Stimulated activated effector memory CD8-positive, alpha-beta T cell treated with anti-CD3 and anti-CD28 coated beads, Interleukin-12 subunit alpha, Interleukin-12 subunit beta, amount 100 ng/mL, for 72 hours (primary cell): Measurements from ENCODE around the gene SEMA4D.

ENCODE experiments used
- ATAC-seq: fragments of 150-1000 bp; cut with Tn5 transposase; 2 replicates; pipeline ENCODE4 v1.10.0; 2021
- DNase-seq, 2 donors: peaks; one replicate each; pipeline ENCODE4 v3.0.0; 2021 to 2022; ENCODE audit warnings: low spot score in 2 of 2
- H3K27ac Mint-ChIP-seq: one replicate; pipeline ENCODE4 v1.8.0; 2022; ENCODE audit warnings: mild to moderate bottlenecking, mixed read lengths
- H3K36me3 Mint-ChIP-seq: one replicate; pipeline ENCODE4 v1.8.0; 2022; ENCODE audit warnings: mild to moderate bottlenecking, mixed read lengths
- H3K4me1 Mint-ChIP-seq: one replicate; pipeline ENCODE4 v1.8.0; 2022; ENCODE audit warnings: mixed read lengths
- H3K4me3 Mint-ChIP-seq: one replicate; pipeline ENCODE4 v1.8.0; 2022; ENCODE audit warnings: mild to moderate bottlenecking, mixed read lengths
- H3K9me3 Mint-ChIP-seq: one replicate; pipeline ENCODE4 v1.8.0; 2022; ENCODE audit warnings: mixed read lengths

Gene SEMA4D

DNA sequence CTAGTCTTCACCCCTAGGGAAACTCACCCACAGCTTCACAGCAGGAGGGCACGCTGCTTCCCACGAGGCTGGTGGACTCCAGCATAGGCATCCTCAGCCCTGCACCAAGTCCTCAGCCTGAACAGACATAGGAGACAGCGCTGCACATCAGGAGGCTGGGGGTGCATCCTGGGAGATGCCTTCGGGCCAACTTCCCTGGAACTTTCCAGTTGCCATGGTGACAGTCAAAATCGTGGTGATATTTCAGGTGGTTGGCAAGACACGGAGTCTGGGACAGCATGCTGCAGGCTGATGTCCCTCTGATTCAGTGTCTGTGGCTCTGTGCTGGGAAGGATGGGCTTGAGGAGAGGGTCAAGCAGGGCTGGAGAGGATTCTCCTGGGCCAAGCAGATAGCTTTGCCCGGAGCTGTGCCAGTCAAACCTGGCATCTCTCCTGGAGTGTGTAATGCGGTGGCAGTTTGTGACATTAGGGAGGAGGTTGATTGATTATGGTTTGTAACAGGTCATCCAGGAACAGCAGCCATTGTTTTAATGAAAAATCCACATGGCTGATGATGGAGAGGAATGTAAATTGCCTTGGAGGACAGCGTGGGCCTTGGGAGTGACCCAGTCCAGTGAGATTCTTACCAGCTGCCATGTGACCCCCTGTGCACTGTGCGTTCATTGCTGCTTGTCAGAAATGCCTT lies 35.6 kb upstream of the SEMA4D start:
- Mint-ChIP-seq H3K27ac (peak overlapping the region; percentile 89), H3K9me3 (no peaks in the 10 kb centered on the region), H3K4me3 (no peak overlapping the region), H3K36me3 (no peaks in the 10 kb centered on the region), H3K4me1 (peaks cover 93% of the 10 kb centered on the region)
- ATAC-seq (no peak), DNase-seq (no peak)

- H3K27ac Mint-ChIP-seq = peak overlapping the region; percentile 89
- DNase-seq (no peak), ATAC-seq (no peak)
- H3K36me3 Mint-ChIP-seq = no peaks in the 10 kb centered on the region
- no peak overlapping the region for H3K4me3 Mint-ChIP-seq
- H3K9me3 Mint-ChIP-seq = no peaks in the 10 kb centered on the region
- peaks cover 93% of the 10 kb centered on the region for H3K4me1 Mint-ChIP-seq
Observed at GRCh38 chr9:89532944-89533343, 35.0 kb upstream of the SEMA4D start.

DNA sequence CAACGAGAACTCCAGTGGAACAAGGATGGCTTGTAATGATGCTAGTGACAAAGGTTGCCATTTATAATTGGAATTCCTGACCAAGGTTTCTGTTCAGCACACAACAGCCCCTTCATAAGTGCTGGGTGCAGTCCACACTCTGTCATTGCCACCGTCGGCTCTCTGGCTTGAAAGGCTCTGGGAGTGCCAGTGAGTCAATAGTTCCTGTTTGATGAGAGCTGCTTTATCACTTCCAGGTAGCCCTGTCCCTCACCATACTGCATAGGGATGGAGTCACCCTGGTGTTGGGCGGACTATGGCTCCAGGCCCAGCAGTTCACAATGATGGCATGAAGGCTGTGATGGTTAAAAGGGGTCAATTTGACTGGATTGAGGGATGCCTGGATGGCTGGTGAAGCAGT lies 34.6 kb upstream of the SEMA4D start:
- peak overlapping the region; percentile 89 for H3K27ac Mint-ChIP-seq
- peak; percentile 82 for ATAC-seq

DNA sequence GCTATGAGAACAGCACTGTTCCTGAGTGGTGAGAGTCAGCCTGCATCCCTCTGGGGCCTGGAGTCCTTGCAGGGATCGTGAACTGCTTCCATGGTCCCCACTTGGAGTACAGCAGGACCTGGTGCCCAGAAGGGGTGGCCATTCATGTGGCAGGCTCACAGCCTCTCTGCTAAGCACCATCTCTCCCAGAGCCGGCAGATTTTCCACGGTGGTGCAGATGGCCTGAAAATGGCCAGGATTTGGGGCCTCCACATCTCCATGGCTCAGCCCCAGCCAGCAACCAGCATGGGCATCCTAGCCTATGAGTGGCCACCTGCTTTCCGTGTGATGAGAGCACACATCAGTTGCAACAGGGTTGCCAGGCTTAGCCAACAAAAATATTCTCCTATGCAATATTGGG lies 33.9 kb upstream of the SEMA4D start:
- Mint-ChIP-seq H3K9me3 (no peaks in the 10 kb centered on the region), H3K4me3 (no peak overlapping the region), H3K4me1 (peaks cover 93% of the 10 kb centered on the region), H3K27ac (peak overlapping the region; percentile 89), H3K36me3 (no peaks in the 10 kb centered on the region)
- ATAC-seq = no peak
- DNase-seq = no peak

More for the DNA sequence above, 34.6 kb upstream of the SEMA4D start:
- Mint-ChIP-seq H3K4me1 (peaks cover 93% of the 10 kb centered on the region), H3K4me3 (no peak overlapping the region), H3K9me3 (no peaks in the 10 kb centered on the region), H3K36me3 (no peaks in the 10 kb centered on the region)
- DNase-seq = no peak

DNA sequence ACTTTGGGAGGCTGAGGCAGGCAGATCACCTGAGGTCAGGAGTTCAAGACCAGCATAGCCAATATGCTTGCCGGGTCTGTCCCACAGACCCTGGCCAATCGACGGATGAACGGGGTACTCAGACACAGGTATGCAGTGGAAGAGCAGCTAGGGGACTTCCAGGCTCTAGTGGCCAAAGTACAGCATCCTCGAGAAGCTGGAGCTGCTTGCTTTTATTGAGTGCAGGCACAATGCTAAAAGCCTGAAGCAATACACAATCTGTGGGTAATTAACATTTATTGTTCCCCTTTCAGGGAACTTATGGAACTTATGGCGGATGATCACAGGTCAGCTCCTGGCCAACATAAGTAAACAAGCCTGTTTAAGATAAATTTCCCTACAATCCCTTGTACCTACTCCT lies 32.8 kb upstream of the SEMA4D start:
- Mint-ChIP-seq H3K36me3 (no peaks in the 10 kb centered on the region), H3K27ac (no peak overlapping the region), H3K4me1 (peaks cover 94% of the 10 kb centered on the region), H3K9me3 (no peaks in the 10 kb centered on the region), H3K4me3 (no peak overlapping the region)
- ATAC-seq (no peak), DNase-seq (no peak)

DNA sequence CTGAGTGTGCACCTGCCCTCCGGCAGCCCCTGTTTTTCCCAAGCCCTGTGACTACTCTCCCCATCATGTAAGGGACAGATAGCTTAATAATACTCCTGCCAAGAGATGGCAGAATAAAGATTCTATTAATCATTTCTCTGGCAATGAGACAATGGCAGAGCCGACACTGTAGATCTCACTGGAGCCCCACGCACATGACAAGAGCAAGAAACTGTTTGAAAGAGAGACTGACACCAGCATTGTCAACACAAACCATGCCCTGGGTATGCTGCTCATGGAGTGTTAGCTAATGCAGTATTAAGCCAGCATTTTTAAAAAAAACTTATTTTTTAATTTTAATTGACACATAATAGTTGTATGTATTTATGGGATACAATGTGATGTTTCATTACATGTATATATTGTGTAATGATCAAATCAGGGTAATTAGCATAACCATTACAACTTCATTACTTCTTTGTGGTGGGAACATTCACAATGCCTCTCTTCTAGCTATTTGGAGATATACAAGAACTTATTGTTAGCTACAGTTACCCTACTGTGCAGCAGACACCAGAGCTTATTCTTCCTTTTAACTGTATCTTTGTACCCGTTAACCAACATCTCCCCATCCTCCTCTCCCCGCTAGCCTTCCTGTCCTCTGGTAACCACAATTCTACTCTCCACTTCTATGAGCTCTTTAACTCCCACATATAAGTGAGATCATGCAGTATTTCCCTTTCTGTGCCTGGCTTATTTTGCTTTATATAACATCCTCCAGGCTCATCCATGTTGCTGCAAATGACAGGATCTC lies 31.5 kb upstream of the SEMA4D start:
- ATAC-seq = peak; percentile 66
- H3K36me3 Mint-ChIP-seq = no peaks in the 10 kb centered on the region
- H3K9me3 Mint-ChIP-seq = no peaks in the 10 kb centered on the region
- no peak for DNase-seq
- H3K4me3 Mint-ChIP-seq = no peak overlapping the region
- H3K4me1 Mint-ChIP-seq = peaks cover 94% of the 10 kb centered on the region
- no peak overlapping the region for H3K27ac Mint-ChIP-seq

GRCh38 chr9:89528540-89528939 lies 30.6 kb upstream of the SEMA4D start:
- H3K36me3 Mint-ChIP-seq = no peaks in the 10 kb centered on the region
- H3K27ac Mint-ChIP-seq = no peak overlapping the region
- DNase-seq = no peak
- no peak overlapping the region for H3K4me3 Mint-ChIP-seq
- ATAC-seq = no peak
- no peaks in the 10 kb centered on the region for H3K9me3 Mint-ChIP-seq
- peaks cover 95% of the 10 kb centered on the region for H3K4me1 Mint-ChIP-seq

DNA sequence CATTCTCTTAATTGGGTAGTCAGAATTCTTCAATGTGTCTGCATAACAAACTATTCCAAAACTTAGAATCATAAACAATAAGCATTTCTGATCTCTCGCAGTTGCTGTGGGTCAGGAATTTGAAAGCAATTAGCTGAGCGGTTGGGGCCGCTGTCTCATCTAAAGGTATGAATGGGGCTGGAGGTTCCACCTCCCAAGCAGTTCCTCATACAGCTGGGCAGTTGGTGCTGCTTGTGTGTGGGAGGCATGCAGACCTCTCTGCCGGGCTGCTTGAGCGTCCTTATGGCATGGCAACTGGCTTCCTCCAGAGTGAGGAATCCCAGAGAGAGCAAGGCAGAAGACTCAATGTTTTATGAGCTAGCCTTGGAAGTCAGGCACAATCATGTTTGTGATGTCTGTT lies 30.2 kb upstream of the SEMA4D start:
- Mint-ChIP-seq H3K4me3 (no peak overlapping the region), H3K4me1 (peaks cover 95% of the 10 kb centered on the region), H3K36me3 (no peaks in the 10 kb centered on the region), H3K27ac (no peak overlapping the region), H3K9me3 (no peaks in the 10 kb centered on the region)
- DNase-seq (no peak), ATAC-seq (no peak)

DNA sequence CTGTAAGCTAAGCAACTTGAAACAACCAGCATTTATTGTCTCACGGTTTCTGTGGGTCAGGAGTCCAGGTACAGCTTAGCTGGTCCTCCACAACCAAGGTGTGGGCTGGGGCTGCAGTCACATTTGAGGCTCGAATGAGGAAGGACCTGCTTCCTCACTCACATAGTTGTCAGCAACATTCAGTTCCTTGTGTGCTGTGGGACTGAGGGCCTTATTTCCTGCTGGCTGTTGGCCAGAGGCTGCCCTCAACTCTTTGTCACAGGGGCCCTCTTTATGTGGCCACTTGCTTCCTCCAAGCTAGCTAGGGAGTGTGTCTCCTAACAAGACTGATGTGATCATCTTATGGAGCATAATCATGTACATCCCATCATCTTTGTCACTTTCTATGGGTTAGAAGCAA lies 29.2 kb upstream of the SEMA4D start:
- DNase-seq = no peak
- Mint-ChIP-seq H3K9me3 (no peaks in the 10 kb centered on the region), H3K4me1 (peaks cover 95% of the 10 kb centered on the region), H3K36me3 (no peaks in the 10 kb centered on the region), H3K27ac (peak overlapping the region; percentile 68), H3K4me3 (no peak overlapping the region)
- no peak for ATAC-seq

GRCh38 chr9:89526667-89527066 lies 28.8 kb upstream of the SEMA4D start:
- DNase-seq = no peak
- no peak overlapping the region for H3K4me3 Mint-ChIP-seq

DNA sequence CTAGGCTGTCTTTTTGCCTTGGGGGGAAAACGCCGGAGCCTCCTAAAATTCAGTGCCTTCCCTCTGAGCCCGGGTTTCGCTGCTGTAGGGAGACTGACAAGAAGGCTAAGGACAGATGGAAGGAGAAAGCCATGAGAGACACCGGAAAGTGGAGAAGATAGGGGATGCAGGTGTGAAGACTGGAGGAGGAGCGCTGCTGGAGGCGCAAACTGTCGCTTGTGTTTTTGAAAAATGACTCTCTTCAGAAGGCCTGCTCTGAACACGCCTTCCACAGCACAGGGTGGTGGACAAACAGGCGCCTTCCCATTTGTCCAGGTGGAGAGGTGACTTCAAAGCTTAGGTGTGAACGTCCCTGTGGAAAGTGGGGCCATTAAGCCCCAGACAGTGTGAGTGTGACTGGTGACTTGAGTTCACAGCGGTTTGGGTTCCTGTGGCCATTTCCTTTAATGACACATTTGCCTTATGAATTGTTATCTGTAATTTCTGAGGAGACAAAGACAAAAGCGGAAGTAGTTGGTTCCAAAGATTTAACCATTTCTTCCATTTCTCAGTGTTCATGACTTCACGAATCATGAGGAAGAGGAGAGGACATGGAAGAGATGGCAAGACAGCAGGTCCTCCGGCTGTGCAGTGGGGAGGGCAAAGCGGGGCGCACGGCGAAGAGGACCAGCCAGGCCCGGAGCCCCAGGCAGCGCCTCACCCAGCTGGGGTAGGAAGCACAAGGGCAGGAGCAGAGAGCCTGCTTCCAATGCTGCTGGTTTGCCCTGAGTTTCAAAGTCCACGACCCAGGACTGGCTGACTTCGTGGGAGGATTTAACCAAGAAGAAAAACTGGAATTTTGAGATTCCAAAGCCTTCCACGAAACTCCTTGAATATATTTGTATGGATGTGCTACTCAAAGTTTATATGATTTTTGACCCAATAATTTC lies 27.8 kb upstream of the SEMA4D start:
- DNase-seq (no peak), ATAC-seq (no peak)
- Mint-ChIP-seq H3K27ac (peak overlapping the region; percentile 90), H3K36me3 (no peaks in the 10 kb centered on the region), H3K9me3 (no peaks in the 10 kb centered on the region), H3K4me3 (no peak overlapping the region), H3K4me1 (peaks cover 91% of the 10 kb centered on the region)

More at GRCh38 chr9:89526667-89527066, 28.8 kb upstream of the SEMA4D start:
- no peak for ATAC-seq
- Mint-ChIP-seq H3K4me1 (peaks cover 95% of the 10 kb centered on the region), H3K9me3 (no peaks in the 10 kb centered on the region), H3K36me3 (no peaks in the 10 kb centered on the region), H3K27ac (peak overlapping the region; percentile 68)

- DNase-seq (no peak), ATAC-seq (no peak)
- Mint-ChIP-seq H3K36me3 (no peaks in the 10 kb centered on the region), H3K4me3 (no peak overlapping the region), H3K9me3 (no peaks in the 10 kb centered on the region), H3K4me1 (peaks cover 93% of the 10 kb centered on the region), H3K27ac (peak overlapping the region; percentile 90)
Observed at GRCh38 chr9:89524963-89525362, 27.1 kb upstream of the SEMA4D start.

- peaks cover 94% of the 10 kb centered on the region for H3K4me1 Mint-ChIP-seq
- ATAC-seq = peak; percentile 66
- peak overlapping the region; percentile 90 for H3K27ac Mint-ChIP-seq
- H3K4me3 Mint-ChIP-seq = peak overlapping the region; percentile 71
- H3K36me3 Mint-ChIP-seq = no peaks in the 10 kb centered on the region
- no peak for DNase-seq
- H3K9me3 Mint-ChIP-seq = no peaks in the 10 kb centered on the region
Observed at GRCh38 chr9:89523948-89524347, 26.0 kb upstream of the SEMA4D start.

DNA sequence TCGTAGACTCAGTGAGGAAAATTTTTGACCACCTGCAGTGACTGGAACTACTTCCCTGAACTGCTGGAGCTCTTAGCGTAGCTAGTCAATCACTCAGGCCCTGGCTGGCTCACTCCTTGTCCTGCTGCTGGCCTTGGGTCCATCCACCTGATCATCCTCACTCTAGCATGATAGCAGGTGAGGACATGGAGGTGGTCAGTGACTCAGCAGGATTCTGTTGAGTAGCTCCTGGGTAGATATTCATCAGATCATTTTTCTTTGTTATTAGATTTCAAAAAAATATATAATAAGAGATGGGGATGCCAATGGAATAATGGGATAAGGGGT lies 25.0 kb upstream of the SEMA4D start:
- H3K4me1 Mint-ChIP-seq = peaks cover 94% of the 10 kb centered on the region
- H3K9me3 Mint-ChIP-seq = no peaks in the 10 kb centered on the region
- no peak for DNase-seq
- H3K27ac Mint-ChIP-seq = peak overlapping the region; percentile 90
- H3K4me3 Mint-ChIP-seq = peak overlapping the region; percentile 71
- no peaks in the 10 kb centered on the region for H3K36me3 Mint-ChIP-seq
- ATAC-seq = no peak

DNA sequence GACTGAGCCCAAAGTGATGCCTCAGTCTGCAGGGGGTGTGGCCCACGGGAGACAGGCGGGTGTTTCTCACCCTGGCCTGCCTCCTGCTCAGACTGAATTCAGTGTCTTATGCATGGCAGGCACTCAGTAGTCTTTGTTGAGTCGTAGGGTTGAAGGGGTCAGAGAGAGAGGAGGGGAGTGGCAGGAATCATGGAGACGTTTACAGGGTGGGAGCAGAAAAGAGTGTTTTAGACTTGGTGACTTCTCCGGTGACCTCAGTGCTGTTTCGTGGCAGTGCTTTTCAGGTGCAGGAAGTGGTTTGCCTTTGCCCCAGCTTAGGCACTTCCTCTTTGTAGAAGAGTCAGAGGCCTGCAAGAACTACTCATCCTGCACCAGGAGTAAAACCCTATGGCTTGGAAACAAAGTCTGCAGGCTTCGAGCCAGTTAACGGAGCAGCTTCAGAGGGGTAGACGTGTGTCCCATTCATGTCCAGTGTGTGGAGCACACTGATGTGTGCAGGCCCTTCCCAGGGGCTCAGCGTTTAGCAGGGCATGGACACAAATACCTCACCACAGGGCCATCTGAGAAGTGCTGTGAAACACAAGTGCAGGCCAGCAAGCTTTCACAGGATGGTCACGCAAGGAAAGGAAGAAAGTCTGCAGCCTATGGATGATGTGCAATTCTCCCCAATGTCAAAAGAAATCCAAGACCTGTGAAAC lies 24.5 kb upstream of the SEMA4D start:
- peak; percentile 31 to 83 for DNase-seq
- Mint-ChIP-seq H3K9me3 (no peaks in the 10 kb centered on the region), H3K27ac (peak overlapping the region; percentile 90), H3K4me1 (peaks cover 90% of the 10 kb centered on the region), H3K36me3 (no peaks in the 10 kb centered on the region), H3K4me3 (peak overlapping the region; percentile 71)
- peak; percentile 96 for ATAC-seq
